HG02970 (cell line): ENCODE data around the gene KCNT1.

Experiments
- ATAC-seq: cut with Tn5 transposase; IDR thresholded peaks from one replicate; pipeline ENCODE4 v1.9.1; 2021; ENCODE audit warnings: mild to moderate bottlenecking, moderate library complexity, moderate number of reproducible peaks; ENCODE audit not compliant: unreplicated experiment, low FRiP score

Gene KCNT1

DNA sequence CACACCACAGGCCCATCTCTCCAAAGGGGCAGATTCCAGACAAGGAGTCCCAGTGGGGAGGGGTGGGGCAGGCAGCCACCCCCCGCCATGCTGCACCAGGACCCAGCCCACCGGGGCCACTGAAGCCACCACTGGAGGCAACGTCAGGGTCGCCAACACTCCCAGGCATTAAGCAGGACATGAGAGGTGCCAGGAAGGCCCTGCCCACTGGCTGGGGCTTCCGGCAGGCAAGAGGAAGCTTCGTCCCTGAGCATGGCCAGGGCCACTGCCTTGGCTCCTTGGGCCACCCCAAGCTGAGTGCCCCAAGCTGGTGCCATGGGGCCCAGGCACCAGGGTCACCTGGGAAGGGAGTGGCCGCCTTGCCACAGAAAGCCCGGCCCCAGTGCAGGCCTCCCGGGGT lies 17.5 kb downstream of the KCNT1 start:
- no peak for ATAC-seq

DNA sequence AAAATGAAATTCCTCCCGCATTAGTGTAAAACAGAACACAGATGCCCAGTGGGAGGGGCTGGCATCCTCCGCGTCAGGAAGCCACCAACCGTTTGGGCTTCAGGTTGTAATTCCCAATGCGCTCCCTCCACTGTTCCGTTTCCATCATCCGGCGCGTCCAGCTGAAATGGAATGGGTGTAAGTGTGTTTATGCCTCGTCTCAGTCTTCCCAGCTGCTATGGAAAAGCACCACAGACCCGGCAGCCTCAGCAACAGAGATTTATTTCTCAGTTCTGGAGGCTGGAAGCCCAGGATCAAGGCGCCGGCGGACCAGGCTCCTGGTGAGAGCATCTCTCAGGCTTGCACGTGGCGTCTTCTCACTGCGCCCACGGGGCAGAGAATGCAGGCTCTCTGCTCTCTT lies 20.4 kb downstream of the KCNT1 start:
- ATAC-seq = no peak

DNA sequence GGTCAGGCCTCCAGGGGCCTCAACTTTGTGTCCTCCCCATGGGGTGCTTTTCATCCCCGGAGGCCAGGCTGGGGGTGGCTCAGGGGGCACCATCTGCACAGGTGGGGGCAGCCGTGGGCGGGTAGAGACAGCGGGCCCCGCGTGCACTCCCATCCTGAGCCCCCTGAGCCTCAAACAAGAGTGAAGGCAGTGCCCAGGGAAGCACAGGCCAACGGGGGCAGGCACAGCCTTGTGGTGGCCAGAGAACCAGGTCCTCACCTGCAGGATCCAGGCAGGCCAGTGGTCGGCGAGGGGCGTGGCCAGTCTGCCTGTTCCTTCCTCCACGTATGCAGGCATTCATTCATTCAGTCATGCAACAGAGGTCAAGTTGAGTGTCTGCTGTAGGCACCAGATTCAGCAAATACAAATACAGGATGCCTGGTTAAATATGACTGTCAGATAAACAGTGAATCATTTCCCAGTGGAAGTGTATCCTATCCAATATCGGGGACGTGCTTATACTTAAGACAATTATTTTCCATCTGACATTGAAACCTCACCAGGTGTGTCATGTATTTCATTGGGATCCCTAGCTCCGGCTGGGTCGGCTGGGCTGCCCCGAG lies 22.3 kb downstream of the KCNT1 start:
- no peak for ATAC-seq

DNA sequence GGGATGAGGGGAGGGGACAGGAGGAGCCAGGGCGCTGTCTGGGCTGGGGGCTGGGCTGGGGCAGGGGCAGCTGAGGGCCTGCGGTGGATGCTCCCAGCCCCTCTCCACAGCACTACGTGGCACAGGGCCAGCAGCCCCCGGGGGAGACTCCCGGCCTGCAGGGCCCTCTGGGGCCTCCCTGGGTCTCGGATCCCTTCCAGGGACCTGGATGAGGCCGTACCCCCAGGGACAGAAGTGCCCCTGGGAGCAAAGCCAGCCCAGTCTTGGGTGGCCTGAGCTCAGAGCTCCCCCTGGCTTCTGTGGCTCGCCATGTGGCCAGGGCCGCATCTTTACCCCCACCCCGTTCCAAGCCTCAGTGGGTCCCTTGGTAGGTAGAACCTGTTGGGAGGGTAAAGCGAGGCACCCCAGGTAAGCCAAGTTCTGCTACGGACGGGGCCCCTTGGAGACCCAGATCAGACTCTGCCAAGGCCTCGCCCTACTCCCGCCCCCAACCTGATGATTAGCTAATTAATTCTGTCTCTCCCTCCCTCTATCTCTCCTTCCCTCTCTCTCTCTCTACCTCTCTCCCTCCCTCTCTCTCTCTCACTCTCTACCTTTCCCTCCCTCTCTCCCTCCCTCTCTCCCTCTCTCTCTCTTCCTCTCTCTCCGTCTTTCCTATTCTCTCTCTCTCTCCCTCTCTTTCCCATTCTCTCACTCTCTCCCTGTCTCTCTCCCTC lies 24.3 kb downstream of the KCNT1 start:
- no peak for ATAC-seq

DNA sequence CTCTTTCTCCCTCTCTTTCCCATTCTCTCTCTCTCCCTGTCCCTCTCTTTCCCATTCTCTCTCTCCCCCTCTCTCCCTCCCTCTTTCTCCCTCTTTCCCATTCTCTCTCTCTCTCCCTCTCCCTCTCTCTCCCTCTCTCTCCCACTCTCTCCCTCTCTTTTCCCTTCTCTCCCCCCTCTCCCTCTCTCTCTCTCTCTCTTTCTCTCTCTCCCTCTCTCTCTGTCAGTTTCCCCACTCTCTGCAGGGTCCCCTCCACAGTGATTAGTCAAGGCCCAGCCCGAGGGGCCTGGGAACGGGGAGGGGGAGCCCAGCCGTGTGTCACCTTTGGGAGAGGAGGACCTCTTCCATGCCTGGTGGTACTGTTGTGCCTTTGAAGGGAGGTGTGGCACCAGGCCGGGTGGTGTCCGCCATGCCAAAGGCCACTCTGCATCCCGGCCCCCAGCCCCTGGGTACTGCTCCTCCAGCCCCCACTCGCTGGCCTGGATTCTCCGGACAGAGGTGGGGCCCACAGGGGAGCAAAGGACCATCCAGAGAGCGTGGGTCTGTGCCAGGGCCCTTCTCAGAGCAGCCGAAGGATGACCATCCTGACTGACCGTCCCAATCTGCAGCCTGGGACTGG lies 25.4 kb downstream of the KCNT1 start:
- ATAC-seq = no peak

DNA sequence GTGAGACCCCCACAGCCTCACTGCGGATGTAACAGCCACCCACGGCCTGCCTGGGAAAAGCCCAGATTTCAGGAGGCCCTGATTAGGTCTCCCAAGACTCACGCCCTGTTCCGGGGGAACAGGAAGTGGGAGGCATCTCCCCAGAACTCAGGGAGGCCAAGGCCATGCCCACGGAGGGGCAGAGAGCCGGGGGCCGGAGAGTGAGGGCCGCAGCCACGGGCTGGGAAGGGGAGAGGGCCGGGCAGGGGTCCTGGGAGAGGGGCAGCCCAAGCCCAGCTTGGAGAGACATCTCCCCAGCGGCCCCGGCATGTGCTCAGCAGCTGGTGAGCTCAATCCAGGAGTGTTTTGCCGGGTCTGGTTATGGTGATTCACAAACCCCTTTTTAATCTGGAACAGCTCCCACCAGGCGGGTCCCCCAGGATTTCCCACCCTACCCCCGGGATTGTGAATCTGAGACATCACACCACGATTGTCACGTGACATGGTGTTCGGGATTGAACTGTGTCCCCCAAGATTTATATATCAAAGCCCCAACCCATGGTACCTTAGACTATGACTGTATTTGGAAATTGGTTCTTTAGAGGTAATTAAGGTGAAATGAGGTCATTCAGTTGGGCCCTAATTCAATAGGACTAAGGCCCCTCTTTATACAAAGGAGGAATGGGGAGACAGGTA lies 26.6 kb downstream of the KCNT1 start:
- no peak for ATAC-seq

DNA sequence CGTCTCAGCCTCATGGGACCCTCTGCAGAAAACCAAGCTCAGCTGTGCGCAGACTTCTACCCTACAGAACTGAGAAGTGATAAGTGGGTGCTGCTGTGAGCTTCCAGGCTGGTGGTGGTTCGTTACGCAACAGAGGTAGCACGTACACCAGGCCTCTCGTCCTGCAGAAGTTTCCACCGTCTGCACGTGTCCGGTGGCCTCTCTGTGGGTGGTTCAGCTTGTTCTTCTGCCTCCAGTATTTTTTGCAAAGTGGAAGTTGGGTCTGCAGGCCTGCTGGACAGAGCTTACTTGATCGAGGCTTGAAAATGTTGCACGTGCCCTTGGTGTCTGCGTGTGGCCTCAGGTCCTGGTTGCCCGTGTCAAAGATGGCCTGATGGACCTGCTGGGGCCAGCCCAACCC lies 27.5 kb downstream of the KCNT1 start:
- no peak for ATAC-seq

DNA sequence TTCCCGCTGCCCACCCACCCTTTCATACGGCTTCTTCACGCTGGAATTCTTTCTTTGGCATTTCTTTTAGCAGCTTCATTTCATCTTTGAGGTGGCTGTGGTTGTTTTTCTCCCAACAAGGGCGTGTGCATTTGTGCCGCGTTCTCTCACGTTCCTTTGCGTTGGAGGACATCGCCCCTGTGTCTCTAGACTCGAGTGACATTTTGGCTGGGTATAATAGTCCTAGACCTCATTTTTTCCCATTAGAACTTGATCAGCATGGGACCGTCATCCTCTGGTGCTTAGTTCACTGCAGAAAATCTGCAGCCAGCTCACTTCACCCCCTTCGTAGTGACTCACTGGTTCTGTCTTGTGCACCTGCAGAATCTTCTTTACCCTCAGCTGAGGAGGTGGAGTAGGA lies 29.5 kb downstream of the KCNT1 start:
- no peak for ATAC-seq

DNA sequence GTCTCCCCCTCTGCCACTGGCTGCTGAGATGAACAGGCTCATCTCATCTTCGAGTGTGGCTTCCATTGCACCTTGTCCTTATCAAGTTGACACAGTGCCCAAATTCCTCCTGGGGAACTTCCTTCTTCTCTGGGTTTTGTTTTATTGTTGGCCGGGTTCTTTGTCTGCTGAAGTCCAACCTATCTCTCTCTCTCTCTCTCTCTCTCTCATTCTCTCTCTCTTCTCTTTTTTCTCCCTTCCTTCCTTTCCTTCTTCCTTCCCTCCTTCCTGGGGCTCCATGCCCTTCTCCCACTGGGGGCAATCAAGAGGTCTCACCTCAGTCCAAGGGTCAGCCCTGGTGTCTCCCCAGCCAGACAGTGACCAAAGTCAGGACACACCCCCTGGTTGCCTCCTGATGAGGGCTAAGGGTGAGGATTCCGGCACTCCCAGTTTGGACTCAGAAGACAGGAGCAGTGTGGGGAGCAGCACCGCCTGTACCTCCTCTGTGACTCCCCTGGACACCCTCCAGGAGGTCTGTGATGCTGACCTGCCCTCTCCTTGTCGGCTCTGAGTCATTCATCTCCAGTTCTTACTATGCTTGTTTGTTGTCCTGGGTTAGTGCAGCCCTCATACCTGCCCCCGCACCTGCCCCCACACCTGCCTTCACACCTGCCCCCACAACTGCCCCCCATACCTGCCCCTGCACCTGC lies 30.7 kb downstream of the KCNT1 start:
- no peak for ATAC-seq

DNA sequence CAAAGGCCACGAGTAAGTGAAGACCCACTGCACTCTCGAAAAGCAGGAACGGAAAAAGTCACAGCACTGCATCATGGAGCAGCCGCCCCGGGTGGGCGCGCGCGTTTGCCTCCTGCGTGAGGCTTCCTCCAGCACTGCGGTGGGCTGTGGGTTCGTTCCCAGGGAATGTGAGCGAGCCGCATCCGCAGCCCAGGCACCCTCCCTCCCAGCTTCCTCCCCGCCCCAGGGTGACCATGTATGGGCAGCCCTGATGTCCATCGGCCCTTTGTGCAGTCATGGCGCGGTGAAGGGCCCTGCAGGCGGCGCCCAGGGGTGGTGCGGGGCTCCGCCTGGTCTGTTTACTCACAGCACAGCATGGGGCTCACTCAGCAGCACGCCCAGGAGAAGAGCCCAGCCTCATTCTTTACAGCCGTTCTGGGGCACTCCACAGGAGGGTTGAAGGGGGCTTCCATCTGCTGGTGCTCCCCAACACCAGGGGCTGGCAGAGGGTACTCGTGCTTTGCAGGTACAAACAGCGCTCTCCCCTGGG lies 32.7 kb downstream of the KCNT1 start:
- no peak for ATAC-seq

DNA sequence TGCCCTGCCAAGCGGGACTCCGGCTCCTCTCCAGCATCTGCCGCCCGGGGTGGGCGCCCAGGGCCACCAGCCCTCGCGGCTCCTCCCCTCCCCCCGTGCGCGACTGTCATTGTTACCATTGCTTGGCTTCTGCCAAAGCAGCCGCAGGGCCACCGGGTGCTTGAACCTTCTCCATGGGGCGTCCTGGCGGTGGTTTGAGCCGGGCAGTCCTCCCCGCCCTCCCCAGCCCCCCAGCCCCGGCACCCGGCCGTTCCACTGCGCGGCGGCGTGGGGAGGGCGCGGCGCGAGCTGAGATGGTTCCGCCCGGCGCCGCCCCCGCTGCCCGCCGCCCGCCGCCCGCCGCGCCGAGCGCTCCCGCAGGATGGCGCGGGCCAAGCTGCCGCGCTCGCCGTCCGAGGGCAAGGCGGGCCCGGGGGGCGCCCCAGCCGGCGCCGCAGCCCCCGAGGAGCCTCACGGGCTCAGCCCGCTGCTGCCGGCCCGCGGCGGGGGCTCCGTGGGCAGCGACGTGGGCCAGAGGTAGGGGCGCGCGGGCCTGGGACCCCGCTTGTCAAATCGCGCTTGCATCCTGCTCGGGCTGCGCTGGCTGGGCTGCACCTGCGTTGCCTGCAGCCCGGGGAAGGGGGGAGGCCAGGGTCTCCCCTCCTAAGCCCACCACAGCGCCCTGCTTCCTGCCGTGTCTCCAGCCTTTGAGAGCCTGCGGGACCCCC lies 34.4 kb downstream of the KCNT1 start:
- ATAC-seq = no peak

DNA sequence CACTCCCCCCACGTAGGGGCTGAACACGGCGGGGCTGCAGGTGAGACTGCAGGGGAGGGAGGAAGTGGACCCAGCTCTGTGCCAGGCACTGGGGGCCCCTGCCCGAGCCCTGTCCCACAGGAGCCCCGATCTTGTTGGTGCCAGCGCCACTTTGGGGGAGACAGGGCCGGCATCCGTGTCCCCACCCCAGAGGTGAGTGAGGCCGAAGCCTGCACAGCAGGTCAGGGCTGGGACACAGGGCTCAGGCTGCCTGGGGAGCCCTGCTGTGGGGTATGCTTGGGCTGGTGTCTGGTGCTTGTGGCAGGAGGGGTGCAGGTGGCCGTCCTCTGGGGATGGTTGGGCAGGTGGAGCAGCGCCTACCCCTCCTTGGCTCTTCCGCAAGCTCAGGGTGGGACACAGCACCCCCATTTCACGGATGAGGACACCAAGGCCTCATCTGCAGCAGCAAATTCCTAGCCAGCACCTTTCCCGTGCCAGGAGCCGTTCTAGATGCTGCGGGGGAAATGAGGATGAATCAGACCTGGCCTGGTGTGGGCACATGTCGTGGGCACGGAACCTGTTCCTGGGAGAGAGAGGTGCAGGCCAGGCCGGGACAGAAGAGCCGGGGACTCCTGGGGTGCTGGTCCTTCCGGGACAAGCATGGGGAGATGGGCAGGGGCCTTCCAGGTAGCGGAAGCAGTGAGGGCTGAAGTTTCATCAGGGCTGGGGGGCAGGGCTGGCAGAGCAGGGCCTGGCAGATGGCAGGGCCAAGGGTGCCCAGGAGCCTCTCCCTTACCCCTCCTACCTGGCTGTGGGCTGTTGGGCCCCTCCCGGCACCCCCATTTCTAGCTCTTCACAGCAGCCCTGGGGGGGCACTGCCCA lies 35.2 kb downstream of the KCNT1 start:
- ATAC-seq = no peak

DNA sequence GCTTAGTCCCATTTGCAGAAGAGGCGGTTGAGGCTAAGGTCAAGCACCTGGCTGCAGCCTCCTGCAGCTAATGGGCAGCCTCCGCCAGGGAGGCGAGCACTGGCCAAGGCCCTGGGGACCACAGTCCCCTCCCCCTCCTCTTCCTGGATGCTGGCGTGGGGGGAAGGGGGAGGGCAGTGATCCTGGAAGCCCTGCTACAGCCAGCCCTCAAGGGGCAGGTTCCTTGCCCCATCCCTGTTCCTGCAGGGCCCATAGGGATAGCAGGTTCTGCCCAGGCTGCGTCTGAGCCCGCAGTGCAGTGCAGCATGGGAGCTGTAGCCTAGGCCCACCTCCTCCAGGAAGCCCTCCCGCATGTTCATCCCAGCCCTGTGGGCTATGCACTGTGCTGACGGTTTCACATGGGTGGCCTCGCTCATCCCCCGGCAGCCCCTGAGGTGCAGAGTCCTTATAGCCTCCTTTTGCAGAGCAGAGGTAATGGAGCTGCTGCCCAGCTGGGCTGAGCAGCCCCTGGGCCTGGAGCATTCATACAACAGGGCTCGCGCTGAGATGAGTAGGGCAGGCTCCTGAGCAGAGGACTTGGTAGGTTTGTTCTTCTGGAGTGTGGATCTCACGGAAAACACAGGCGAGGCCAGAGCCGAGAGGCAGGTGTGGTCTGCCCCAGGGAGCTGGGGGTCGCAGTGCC lies 36.0 kb downstream of the KCNT1 start:
- no peak for ATAC-seq

DNA sequence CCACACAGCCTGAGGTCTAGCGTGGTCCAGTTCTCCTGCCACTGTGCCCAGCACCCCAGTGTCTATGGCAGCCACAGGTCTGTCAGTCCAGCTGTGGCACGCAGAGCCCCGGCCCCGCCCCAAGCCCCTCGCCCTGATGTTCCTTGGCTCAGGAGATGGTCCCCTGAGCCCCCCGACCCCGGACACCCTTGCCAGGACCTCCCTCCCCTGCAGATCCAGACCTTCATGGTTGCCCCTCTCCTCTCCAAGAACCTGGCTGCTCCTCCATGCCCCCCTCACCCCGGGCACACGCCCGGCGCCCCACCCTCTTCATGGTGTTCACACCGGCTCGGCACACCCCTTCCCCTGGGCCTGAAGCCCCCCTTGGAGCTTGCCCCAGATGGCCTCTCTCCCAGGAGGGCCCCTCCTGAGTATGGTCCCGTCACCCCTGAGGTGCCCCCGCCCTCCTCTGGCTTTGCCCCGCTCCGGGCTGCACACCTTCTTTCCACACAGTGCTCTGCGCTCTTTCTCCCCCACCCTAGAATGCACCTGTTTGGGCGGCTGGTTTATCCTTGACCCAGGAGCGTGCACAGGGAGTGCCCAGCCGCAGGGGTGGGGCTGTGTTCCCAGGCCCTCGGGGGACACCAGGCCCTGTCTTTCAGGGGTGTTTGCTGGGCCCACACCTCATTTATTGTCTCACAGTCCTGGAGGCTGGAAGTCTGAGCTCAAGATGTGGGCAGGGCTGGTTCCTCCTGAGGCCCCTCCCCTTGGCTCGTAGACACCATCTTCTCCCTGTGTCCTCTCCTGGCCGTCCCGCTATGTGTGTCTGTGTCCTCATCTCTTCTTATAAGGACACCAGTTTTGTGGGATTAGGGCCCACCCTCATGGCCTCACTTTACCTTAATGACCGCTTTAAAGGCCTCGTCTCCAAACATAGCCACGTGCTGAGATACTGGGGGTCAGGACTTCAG lies 37.6 kb downstream of the KCNT1 start:
- no peak for ATAC-seq

DNA sequence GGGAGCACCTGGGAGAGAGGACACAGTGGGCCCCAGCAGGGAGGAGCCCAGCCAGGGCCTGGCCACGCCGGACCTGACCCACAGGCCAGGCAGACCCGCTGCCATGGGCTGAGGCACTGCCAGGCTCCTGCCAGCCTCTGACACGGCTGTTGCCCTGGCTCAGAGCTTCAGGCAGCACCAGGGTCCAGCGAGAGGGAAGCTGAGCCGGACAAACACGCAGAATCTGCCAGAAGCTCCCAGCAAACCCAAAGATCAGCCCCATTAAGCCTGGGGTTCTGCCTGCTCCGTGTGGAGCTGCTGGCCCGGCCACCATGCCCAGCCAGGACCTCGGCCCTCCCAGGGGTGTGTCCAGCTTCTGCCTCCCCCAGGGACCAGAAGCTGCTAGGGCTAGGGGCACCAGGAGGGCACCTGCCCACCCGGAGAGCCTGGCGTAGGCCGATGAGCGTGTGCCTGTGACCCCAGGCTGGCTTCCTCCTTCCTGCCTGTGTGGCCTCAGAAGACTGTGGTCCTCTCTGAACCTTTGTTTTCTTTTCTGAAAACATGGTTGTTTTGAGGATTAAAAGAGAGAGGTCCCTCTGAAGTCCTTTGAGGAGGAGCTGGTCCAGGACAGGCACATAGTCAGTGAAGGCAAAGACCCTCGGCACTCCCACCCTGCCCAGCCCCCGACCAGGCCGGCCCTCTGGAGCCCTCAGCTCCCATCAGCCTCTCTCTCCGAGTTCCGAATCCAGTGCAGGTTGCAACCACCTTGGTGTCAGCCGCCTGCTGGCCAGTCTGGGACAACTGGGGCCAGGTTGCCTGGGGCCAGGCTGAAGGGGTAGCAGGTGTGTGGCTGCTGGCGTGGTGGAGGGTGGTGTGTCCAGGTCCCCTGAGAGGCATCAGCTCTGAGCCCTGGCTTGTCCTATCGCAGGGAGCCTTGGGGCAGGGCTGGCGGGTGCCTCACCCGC lies 39.6 kb downstream of the KCNT1 start:
- ATAC-seq = no peak

DNA sequence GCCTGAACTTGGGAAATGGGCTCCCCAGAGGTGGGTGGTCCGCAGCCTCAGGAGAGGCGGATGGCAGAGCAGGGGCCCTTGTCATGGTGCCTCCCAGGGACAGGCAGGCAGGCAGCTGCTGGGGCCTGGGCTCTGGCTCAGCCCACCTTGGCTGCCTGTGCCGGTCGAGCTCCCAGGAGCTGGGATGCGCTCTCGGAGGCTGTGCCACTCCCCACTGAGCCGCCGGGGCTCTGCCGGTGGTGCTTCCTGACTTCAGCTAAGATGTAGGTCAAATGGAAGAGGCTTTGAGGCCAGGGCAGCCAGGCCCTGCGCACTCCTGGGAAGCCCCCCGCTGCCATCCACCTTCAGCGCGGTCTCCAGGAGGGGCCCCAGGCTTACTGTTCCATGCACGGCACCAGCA lies 41.0 kb downstream of the KCNT1 start:
- no peak for ATAC-seq
